ENCODE results near the gene YWHAG. TPM values are rescaled to one million over a fixed set of nuclear protein-coding genes. Genes with fewer than 3 reads are reported as not detected.
A peak's percentile ranks its signal among the peaks of the same experiment; 100 is the strongest.

The YWHAG gene
- total and polyA plus RNA-seq, 9 of the 15 experiments (the other 6 are each of a cell fraction or from before 2014, with no cell fraction given): 30.4 to 246 (median 94.5) TPM

DNA sequence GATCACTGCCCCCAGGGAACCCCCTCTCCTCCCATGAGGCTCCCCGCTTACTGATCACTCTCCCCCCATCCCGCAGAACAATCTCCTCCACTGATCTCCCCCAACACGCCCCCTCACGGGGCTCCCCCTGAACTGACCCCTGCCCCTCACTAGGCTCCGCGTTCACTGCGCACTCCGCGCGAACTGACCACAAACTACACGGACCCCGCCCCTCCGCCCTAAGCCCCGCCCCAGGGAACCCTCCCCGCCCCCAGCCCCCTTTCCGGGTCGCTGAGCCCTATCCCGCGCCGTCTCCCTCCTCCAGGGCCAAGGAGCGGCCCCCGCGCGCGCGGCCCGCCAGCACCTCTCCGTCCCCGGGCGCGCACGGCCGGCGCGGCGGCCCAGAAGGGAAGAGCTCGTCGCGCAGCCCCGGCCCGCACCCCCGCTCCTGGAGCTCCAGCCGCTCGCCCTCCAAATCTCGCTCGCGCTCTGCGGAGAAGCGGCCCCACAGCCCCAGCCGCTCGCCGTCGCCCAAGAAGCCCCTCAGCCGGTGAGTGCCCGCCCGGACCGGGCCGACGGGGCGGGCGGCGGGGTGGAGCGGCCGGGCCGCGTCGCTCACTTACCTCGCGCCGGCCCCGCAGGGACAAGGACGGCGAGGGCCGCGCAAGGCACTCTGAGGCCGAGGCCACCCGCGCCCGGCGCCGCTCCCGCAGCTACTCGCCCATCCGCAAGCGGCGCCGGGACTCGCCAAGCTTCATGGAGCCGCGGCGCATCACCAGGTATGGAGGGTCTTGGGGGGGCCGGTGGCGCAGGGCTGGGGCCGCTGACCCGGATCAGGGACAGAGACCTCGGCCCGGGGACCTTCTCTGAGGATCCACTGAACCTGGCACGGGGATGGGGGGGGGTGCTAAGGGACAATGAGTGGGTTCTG lies 76.2 kb downstream of the YWHAG start (continued):
- TF ChIP-seq, protein P1, sequence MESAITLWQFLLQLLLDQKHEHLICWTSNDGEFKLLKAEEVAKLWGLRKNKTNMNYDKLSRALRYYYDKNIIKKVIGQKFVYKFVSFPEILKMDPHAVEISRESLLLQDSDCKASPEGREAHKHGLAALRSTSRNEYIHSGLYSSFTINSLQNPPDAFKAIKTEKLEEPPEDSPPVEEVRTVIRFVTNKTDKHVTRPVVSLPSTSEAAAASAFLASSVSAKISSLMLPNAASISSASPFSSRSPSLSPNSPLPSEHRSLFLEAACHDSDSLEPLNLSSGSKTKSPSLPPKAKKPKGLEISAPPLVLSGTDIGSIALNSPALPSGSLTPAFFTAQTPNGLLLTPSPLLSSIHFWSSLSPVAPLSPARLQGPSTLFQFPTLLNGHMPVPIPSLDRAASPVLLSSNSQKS (CRISPR knock-in tag; IDR thresholded peaks at IDR 0.05): no peak
- TF ChIP-seq ZNF444 (CRISPR knock-in tag; IDR thresholded peaks at IDR 0.05) (no peak), DDX20 (tag; IDR thresholded peaks at IDR 0.05; ENCODE audit: low read depth) (no peak), ZNF589 (CRISPR knock-in tag; IDR thresholded peaks at IDR 0.05; ENCODE audit: low read depth) (no peak), CBX3 (IDR thresholded peaks at IDR 0.05; ENCODE audit: borderline replicate concordance in 1 of 2, low read length in 2 of 2) (no peak), POU5F1 (IDR thresholded peaks at IDR 0.05; ENCODE audit: borderline replicate concordance, low read depth, low read length, partially characterized antibody) (no peak), ZBTB7A (IDR thresholded peaks at IDR 0.05; ENCODE audit: borderline replicate concordance, control insufficient read depth, low read depth, low read length) (peak; percentile 73; the same call in 1 of the 2 replicates), PHF8 (IDR thresholded peaks at IDR 0.05; ENCODE audit: borderline replicate concordance, low read length) (peak; percentile 21; the same call in 1 of the 2 replicates), JUNB (CRISPR knock-in tag; conservative IDR thresholded peaks at IDR 0.05) (no peak), CAMTA2 (CRISPR knock-in tag; conservative IDR thresholded peaks at IDR 0.05) (no peak), POLR2H (tag; IDR thresholded peaks at IDR 0.05; ENCODE audit: low read depth) (no peak), ZFX (CRISPR knock-in tag; IDR thresholded peaks at IDR 0.05) (peak; percentile 31), TAF9B (IDR thresholded peaks at IDR 0.05; ENCODE audit: partially characterized antibody) (no peak), HSF4 (CRISPR knock-in tag; IDR thresholded peaks at IDR 0.05; ENCODE audit: borderline replicate concordance) (no peak), KDM1A (IDR thresholded peaks at IDR 0.05) (no peak), CEBPG (CRISPR knock-in tag; IDR thresholded peaks at IDR 0.05) (no peak), CEBPG (tag; conservative IDR thresholded peaks at IDR 0.05 in 1 of 2, IDR thresholded peaks at IDR 0.05 in 1 of 2) (no peak), GTF2A2 (tag; IDR thresholded peaks at IDR 0.05) (no peak)
- TF ChIP-seq, protein P2, sequence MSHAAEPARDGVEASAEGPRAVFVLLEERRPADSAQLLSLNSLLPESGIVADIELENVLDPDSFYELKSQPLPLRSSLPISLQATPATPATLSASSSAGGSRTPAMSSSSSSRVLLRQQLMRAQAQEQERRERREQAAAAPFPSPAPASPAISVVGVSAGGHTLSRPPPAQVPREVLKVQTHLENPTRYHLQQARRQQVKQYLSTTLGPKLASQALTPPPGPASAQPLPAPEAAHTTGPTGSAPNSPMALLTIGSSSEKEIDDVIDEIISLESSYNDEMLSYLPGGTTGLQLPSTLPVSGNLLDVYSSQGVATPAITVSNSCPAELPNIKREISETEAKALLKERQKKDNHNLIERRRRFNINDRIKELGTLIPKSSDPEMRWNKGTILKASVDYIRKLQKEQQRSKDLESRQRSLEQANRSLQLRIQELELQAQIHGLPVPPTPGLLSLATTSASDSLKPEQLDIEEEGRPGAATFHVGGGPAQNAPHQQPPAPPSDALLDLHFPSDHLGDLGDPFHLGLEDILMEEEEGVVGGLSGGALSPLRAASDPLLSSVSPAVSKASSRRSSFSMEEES (CRISPR knock-in tag; IDR thresholded peaks at IDR 0.05): no peak
- TF ChIP-seq, protein P3, sequence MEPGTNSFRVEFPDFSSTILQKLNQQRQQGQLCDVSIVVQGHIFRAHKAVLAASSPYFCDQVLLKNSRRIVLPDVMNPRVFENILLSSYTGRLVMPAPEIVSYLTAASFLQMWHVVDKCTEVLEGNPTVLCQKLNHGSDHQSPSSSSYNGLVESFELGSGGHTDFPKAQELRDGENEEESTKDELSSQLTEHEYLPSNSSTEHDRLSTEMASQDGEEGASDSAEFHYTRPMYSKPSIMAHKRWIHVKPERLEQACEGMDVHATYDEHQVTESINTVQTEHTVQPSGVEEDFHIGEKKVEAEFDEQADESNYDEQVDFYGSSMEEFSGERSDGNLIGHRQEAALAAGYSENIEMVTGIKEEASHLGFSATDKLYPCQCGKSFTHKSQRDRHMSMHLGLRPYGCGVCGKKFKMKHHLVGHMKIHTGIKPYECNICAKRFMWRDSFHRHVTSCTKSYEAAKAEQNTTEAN (CRISPR knock-in tag; IDR thresholded peaks at IDR 0.05): no peak
